GM21390 (cell line): ENCODE measurements around the gene UBE2V1.

Source experiments
- ATAC-seq: cut with Tn5 transposase; IDR thresholded peaks from one replicate; pipeline ENCODE4 v1.9.1; 2021; ENCODE audit not compliant: unreplicated experiment

UBE2V1 gene

GRCh38 chr20:50049442-50050026 lies 63.4 kb downstream of the UBE2V1 start:
- no peak for ATAC-seq

DNA sequence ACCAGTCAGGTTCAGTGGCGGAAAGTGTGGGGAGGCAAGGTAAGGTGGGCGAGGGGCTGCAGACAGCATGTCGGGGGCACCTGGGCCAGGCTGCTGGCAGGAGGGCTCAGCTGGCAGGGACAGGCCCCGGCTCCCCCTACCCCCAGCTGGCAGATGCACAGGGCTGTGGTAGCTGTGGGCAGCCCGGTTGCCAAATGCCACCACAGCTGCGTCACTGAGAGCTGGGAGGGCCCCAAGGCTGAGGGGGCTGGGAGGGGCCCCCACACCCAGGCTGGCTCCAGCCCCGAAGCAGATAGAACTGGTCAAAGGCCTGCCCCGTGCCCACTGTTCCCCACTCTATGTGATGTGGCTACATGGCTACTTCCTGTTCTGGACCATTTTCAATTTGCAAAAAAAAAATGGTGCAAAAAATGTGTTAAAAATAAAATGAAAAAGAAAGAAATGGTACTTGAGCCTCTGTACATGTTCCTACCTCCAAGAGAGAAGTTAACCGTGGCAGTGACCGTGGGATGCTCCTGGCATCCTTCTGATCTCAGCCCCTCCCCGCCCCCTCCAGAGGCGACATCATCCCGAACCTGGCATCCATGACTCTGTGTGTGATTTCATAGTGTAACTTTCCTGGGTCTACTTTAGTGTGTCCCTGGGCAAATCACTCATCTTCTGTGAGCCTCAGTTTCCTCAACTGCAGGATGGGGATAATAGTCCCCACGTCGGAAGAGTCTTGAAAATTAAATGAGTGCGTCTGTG lies 64.4 kb downstream of the UBE2V1 start:
- no peak for ATAC-seq

DNA sequence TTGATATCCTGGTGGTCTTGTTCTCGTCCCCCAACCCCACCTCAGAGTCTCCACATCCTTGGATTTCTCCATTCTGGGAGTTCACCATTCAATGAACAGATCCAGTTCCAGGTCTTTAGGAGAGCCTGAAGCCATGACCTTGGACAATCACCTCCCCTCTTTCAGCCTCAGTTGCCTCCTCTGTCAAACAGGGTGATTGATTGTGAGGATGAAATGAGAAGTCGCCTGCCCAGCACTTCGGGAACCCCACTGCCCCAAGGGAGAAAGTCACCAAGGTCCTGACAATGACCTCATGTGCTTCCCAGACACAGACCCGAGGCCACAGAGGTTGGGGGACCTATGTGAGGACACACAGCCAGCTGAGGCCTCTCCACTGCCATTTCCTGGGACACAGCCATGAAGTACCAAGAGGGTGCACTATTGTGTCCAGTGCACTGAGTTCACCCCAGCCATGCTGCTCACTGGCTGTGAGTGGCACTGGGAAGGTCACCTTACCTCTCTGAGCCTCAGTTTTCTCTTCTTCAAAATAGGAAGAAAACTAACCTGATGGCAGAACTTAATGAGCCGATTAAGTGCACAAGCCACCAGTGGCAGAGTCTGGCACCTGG lies 68.5 kb downstream of the UBE2V1 start:
- no peak for ATAC-seq

DNA sequence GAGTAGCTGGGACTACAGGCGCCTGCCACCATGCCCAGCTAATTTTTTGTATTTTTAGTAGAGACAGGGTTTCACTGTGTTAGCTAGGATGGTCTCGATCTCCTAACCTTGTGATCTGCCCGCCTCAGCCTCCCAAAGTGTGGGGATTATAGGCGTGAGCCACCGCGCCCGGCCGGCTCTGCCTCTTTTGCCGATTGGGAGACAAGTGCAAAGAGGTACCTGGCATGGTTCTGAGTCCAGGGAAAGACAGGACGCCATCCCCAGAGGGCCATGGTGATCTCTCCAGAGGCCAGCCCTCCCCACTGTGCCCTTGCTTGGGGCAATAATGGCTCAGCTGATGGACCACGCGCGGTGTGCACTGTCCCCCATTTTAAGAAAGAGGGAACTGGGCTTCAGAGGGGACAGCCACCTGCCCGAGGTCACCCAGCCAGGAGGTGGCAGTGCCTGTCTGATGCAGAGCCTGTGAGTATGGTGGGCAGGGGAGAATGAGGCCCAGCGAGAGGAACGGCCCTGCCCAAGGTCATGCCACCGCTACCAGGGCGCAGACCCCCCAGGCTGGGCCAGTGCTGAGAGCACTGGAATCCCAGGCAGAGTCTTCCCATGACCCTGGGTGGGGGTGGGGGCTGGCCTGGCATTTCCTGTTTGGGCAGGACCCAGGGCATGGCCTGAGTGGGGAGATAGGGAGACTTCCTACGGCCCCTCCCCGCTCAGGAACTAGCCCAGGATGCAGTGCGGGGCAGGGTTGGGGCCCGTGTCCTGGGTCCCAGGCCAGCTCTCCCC lies 69.2 kb downstream of the UBE2V1 start:
- ATAC-seq: no peak

GRCh38 chr20:50042370-50043313 lies 70.3 kb downstream of the UBE2V1 start:
- no peak for ATAC-seq

GRCh38 chr20:50041246-50041873 lies 71.6 kb downstream of the UBE2V1 start:
- ATAC-seq: no peak

GRCh38 chr20:50040432-50041245 lies 72.3 kb downstream of the UBE2V1 start:
- ATAC-seq: no peak

- ATAC-seq: no peak
Measured at GRCh38 chr20:50039706-50040431, 73.1 kb downstream of the UBE2V1 start.

- no peak for ATAC-seq
Measured at GRCh38 chr20:50038574-50038991, 74.4 kb downstream of the UBE2V1 start.

DNA sequence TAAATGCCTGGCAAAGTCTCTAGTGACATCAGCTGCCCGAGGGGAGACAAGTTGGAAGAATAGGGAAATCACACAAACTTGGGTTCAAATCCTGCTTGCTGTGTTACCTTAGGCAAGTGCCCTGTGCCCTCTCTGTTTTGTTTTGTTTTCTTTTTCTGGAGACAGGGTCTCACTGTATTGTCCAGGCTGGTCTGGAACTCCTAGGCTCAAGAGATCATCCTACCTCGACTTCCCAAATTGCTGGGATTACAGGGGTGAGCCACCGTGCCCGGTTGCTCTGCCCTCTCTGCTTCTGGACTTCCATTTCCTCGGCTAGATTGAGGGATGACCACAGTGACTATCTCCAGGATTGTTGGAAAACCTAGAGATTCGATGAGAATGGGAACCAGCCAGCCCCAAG lies 74.8 kb downstream of the UBE2V1 start:
- ATAC-seq: no peak

DNA sequence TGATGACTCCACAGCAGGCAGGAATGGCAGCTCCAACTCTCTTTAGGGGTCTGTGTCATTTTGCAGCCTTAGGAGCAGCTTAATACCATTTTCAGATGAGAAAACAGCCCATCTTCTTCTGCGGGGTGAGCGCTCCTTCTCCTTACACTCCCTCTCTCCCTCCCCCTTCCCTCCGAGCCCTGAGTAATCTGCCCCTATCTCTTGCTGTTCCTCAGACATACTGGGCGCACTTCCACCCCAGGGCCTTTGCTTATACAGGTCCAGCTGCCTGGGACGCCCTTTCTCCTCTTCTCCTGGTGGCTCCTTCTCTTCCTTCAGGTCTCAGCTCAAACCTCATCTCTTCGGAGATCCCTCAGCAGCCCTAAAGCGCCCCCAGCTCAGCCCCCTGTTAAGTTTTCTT lies 75.4 kb downstream of the UBE2V1 start:
- no peak for ATAC-seq

GRCh38 chr20:50037123-50037522 lies 75.8 kb downstream of the UBE2V1 start:
- no peak for ATAC-seq

- no peak for ATAC-seq
Measured at GRCh38 chr20:50036703-50037102, 76.2 kb downstream of the UBE2V1 start.

DNA sequence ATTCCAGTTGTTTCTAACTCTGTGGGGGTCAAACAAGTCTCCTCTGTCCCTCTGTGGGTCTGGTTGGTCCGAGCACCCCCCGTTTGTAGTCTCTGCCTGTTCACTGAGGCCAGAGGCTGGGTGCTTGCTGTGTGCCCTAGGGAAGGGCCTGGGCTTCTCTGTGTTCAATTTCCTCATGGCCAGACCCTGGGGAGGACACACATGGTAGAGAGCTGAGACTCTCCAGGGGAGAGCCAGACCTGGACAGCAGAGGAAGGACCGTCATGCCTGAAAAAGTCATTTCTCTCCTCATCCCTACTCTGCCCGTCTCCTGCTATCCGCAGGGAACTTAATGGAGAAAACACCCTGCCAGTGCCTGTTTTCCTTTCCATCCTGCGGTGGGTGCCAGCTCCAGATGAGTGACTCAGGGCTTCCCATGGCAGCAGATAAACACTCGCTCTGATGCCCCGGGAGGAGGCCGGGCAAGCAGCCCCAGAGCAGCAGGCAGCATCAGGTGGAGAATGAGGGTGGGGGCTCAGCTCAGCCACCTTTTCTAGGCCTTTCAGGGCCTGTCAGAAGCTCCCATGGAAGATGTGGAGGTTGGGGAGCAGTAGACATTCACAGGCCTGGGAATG lies 78.3 kb downstream of the UBE2V1 start:
- no peak for ATAC-seq

GRCh38 chr20:50032955-50033666 lies 79.8 kb downstream of the UBE2V1 start:
- no peak for ATAC-seq
